PC-3 (cell line): ENCODE measurements around the gene OSBPL7. TPM values are rescaled to one million over a fixed set of nuclear protein-coding genes. Genes with fewer than 3 reads are reported as not detected.
A peak's percentile ranks its signal among the peaks of the same experiment; 100 is the strongest.

ENCODE experiments used
- ATAC-seq: fragments of 200-7000 bp; cut with Tn5 transposase; 2 replicates; pipeline ENCODE4 v1.9.1; 2020; ENCODE audit warnings: mild to moderate bottlenecking, moderate library complexity
- BruUV-seq: library from RNA; stranded (reverse); fragments of 400-500 nt; replicated peaks from 2 replicates; lab custom pipeline; 2021; lab: Mats Ljungman, UMichigan
- CTCF ChIA-PET: fragments of 300-600 bp; sonication (Branson Sonifier 250); formaldehyde crosslinking; loops from one replicate; lab custom pipeline; 2022; ENCODE audit warnings: antibody characterized with exemption; lab: Charles Lee
- POLR2A ChIA-PET: fragments of 300-600 bp; sonication (Branson Sonifier 250); formaldehyde crosslinking; loops from one replicate; lab custom pipeline; 2022; ENCODE audit warnings: antibody characterized with exemption; ENCODE audit not compliant: unreplicated experiment; lab: Charles Lee
- DNase-seq: peaks from one replicate; pipeline ENCODE4 v3.0.0-alpha.2; 2015
- H2AFZ ChIP-seq: fragments of 300-600 bp; sonication (generic); 2 replicates; pipeline ENCODE4 v1.6.0; 2016; ENCODE audit warnings: antibody characterized with exemption, low read length
- H3F3A ChIP-seq: fragments of 300-600 bp; sonication (generic); one replicate; pipeline ENCODE4 v1.6.0; 2017; ENCODE audit warnings: antibody characterized with exemption, low read length, control low read depth, mild to moderate bottlenecking; ENCODE audit not compliant: unreplicated experiment
- H3K27ac ChIP-seq: fragments of 300-600 bp; sonication (generic); 2 replicates; pipeline ENCODE4 v1.5.1; 2016; ENCODE audit warnings: mild to moderate bottlenecking, low read length
- H3K27me3 ChIP-seq: fragments of 300-600 bp; sonication (generic); 2 replicates; pipeline ENCODE4 v1.6.1; 2016; ENCODE audit warnings: low read length, mixed read lengths
- H3K36me3 ChIP-seq: fragments of 300-600 bp; sonication (generic); 2 replicates; pipeline ENCODE4 v1.6.1; 2016; ENCODE audit warnings: low read depth, mixed run types, low read length, mixed read lengths
- H3K4me1 ChIP-seq: fragments of 300-600 bp; sonication (generic); 2 replicates; pipeline ENCODE4 v1.5.1; 2016; ENCODE audit warnings: low read length; ENCODE audit not compliant: insufficient read depth
- H3K4me2 ChIP-seq: fragments of 300-600 bp; sonication (generic); 2 replicates; pipeline ENCODE4 v1.6.0; 2016; ENCODE audit warnings: low read length
- H3K4me3 ChIP-seq: fragments of 300-600 bp; sonication (generic); 2 replicates; pipeline ENCODE4 v1.5.1; 2016; ENCODE audit warnings: mild to moderate bottlenecking, low read length, mixed read lengths
- H3K79me2 ChIP-seq: fragments of 300-600 bp; sonication (generic); 2 replicates; pipeline ENCODE4 v1.6.1; 2017; ENCODE audit warnings: low read length, mixed read lengths
- H3K9ac ChIP-seq: fragments of 300-600 bp; sonication (generic); 2 replicates; pipeline ENCODE4 v1.6.0; 2016; ENCODE audit warnings: mild to moderate bottlenecking, low read length
- H3K9me2 ChIP-seq: fragments of 300-600 bp; sonication (generic); replicated peaks from 2 replicates; pipeline ENCODE4 v1.6.1; 2016; ENCODE audit warnings: mixed run types, low read length, mixed read lengths
- H3K9me3 ChIP-seq: fragments of 300-600 bp; sonication (generic); 2 replicates; pipeline ENCODE4 v1.6.1; 2016; ENCODE audit warnings: low read length, mixed read lengths
- H4K20me1 ChIP-seq: fragments of 300-600 bp; sonication (generic); 2 replicates; pipeline ENCODE4 v1.6.1; 2016; ENCODE audit warnings: low read length, mixed read lengths
- CTCF ChIP-seq: fragments of 300-600 bp; sonication (generic); conservative IDR thresholded peaks from 2 replicates; pipeline ENCODE4 v1.5.1; 2017; ENCODE audit warnings: antibody characterized with exemption, low read depth, mild to moderate bottlenecking, low read length
- EZH2 ChIP-seq: fragments of 300-600 bp; sonication (generic); IDR thresholded peaks from one replicate; pipeline ENCODE4 v1.6.1; 2017; ENCODE audit warnings: antibody characterized with exemption, mild to moderate bottlenecking, low read length; ENCODE audit not compliant: unreplicated experiment
- EZH2phosphoT487 ChIP-seq: fragments of 300-600 bp; sonication (generic); IDR thresholded peaks from 2 replicates; pipeline ENCODE4 v1.6.1; 2018; ENCODE audit warnings: mild to moderate bottlenecking, antibody characterized with exemption, low read length, borderline replicate concordance
- intact Hi-C: fragments of 100-400 bp; cut with micrococcal nuclease; formaldehyde crosslinking; loops from 2 replicates; pipeline ENCODE4 v1.9.0; 2023
- total RNA-seq: library from RNA; depleted of rRNA; stranded (reverse); fragments of >200 nt; gene quantifications from 2 replicates; pipeline ENCODE4 v1.2.3, GENCODE V29; 2014

Gene OSBPL7
- total RNA-seq, 1 experiment from 2014 or later, result 22.1 TPM

GRCh38 chr17:47821031-47821423 lies 567 bp downstream of the OSBPL7 start:
- Histone ChIP-seq H3K36me3 (peaks cover 28% of the 10 kb centered on the region; the same call in 1 of the 2 replicates), H3K9me3 (no peaks in the 10 kb centered on the region), H3K9ac (peak overlapping the region; percentile 66), H3K79me2 (peaks cover 14% of the 10 kb centered on the region), H3K4me3 (peak overlapping the region; percentile 74), H3K4me2 (peak overlapping the region; percentile 86), H3K9me2 (no peaks in the 10 kb centered on the region), H3K4me1 (peaks cover 25% of the 10 kb centered on the region), H4K20me1 (no peaks in the 10 kb centered on the region), H3F3A (no peaks in the 10 kb centered on the region), H3K27me3 (no peaks in the 10 kb centered on the region), H3K27ac (peak overlapping the region; percentile 52), H2AFZ (peak overlapping the region; percentile 63)
- intact Hi-C loops, result loop anchor here (1.0 kb wide), 2 partner anchors 10 to 11 kb away; partner anchors contain the start of genes LRRC46 and MRPL10
- DNase-seq, result no peak
- TSS peak; percentile 32 for BruUV-seq
- peak; percentile 11 for ATAC-seq
- POLR2A ChIA-PET, result no interaction called here
- CTCF ChIA-PET, result interaction anchor here (0.5 to 1.0 kb wide), 2 partner anchors 69 to 190 kb away, joined by 3 read pairs; no protein-coding TSS in a partner anchor
- TF ChIP-seq EZH2, result no peak
- no peak for TF ChIP-seq CTCF
- no peak for TF ChIP-seq EZH2phosphoT487

- intact Hi-C loops, result no loop called here
- H2AFZ ChIP-seq, result no peak overlapping the region
- BruUV-seq, result no TSS peak
- peaks cover 14% of the 10 kb centered on the region for H3K79me2 ChIP-seq
- TF ChIP-seq CTCF, result no peak
- ChIA-PET POLR2A (no interaction called here), CTCF (no interaction called here)
- peaks cover 23% of the 10 kb centered on the region; the same call in 1 of the 2 replicates for H3K36me3 ChIP-seq
- H3K9me2 ChIP-seq, result no peaks in the 10 kb centered on the region
- no peaks in the 10 kb centered on the region for H4K20me1 ChIP-seq
- DNase-seq (peak; percentile 64), ATAC-seq (peak; percentile 39)
- H3K4me2 ChIP-seq, result peak overlapping the region; percentile 86
- peak overlapping the region; percentile 52 for H3K27ac ChIP-seq
- peaks cover 25% of the 10 kb centered on the region for H3K4me1 ChIP-seq
- H3K27me3 ChIP-seq, result no peaks in the 10 kb centered on the region
- peak overlapping the region; percentile 74 for H3K4me3 ChIP-seq
- H3F3A ChIP-seq, result no peaks in the 10 kb centered on the region
- H3K9me3 ChIP-seq, result no peaks in the 10 kb centered on the region
- H3K9ac ChIP-seq, result peak overlapping the region; percentile 66
Measured at GRCh38 chr17:47820033-47820789, 1.4 kb downstream of the OSBPL7 start.

GRCh38 chr17:47819475-47819874 lies 2.1 kb downstream of the OSBPL7 start:
- Histone ChIP-seq H3K36me3 (peaks cover 23% of the 10 kb centered on the region; the same call in 1 of the 2 replicates), H4K20me1 (no peaks in the 10 kb centered on the region), H3K9me2 (no peaks in the 10 kb centered on the region), H3F3A (no peaks in the 10 kb centered on the region), H2AFZ (no peak overlapping the region), H3K9me3 (no peaks in the 10 kb centered on the region), H3K4me1 (peaks cover 25% of the 10 kb centered on the region), H3K4me3 (no peak overlapping the region), H3K27me3 (no peaks in the 10 kb centered on the region), H3K9ac (no peak overlapping the region), H3K27ac (no peak overlapping the region), H3K79me2 (peaks cover 14% of the 10 kb centered on the region), H3K4me2 (no peak overlapping the region)
- BruUV-seq, result no TSS peak
- TF ChIP-seq EZH2phosphoT487 (no peak), CTCF (no peak), EZH2 (no peak)
- CTCF ChIA-PET, result no interaction called here
- intact Hi-C loops, result no loop called here
- DNase-seq (no peak), ATAC-seq (no peak)
- POLR2A ChIA-PET, result interaction anchor here (0.6 kb wide), 1 partner anchor 163 kb away, joined by 14 read pairs; no protein-coding TSS in a partner anchor
